GM23338 (cell line): ENCODE data around the gene AGER. TPM values are rescaled to one million over a fixed set of nuclear protein-coding genes. Genes with fewer than 3 reads are reported as not detected.
A peak's percentile ranks its signal among the peaks of the same experiment; 100 is the strongest.

Source experiments
- ATAC-seq: fragments of 200-7000 bp; cut with Tn5 transposase; 3 replicates; pipeline ENCODE4 v1.9.1; 2020
- DNase-seq: peaks from one replicate; pipeline ENCODE4 v3.0.0-alpha.2; 2015; ENCODE audit warnings: low spot score
- H2AFZ ChIP-seq: fragments of 200-600 bp; sonication (generic); 2 replicates; pipeline ENCODE4 v1.8.0; 2016; ENCODE audit warnings: antibody characterized with exemption, mild to moderate bottlenecking, moderate library complexity
- H3F3A ChIP-seq: fragments of 200-600 bp; sonication (generic); replicated peaks from 2 replicates; pipeline ENCODE4 v1.8.0; 2017; ENCODE audit warnings: antibody characterized with exemption, mixed run types, low read depth
- H3K27ac ChIP-seq: fragments of 200-600 bp; sonication (generic); 2 replicates; pipeline ENCODE4 v1.6.1; 2016; ENCODE audit warnings: low read depth
- H3K27me3 ChIP-seq: fragments of 200-600 bp; sonication (generic); 2 replicates; pipeline ENCODE4 v1.8.0; 2016; ENCODE audit warnings: mild to moderate bottlenecking, mixed run types, moderate library complexity; ENCODE audit not compliant: insufficient read depth
- H3K36me3 ChIP-seq: fragments of 200-600 bp; sonication (generic); 2 replicates; pipeline ENCODE4 v1.8.0; 2016; ENCODE audit warnings: mild to moderate bottlenecking; ENCODE audit not compliant: insufficient read depth
- H3K4me1 ChIP-seq: fragments of 200-600 bp; sonication (generic); 2 replicates; pipeline ENCODE4 v1.8.0; 2016; ENCODE audit warnings: mild to moderate bottlenecking, moderate library complexity; ENCODE audit not compliant: insufficient read depth
- H3K4me2 ChIP-seq: fragments of 200-600 bp; sonication (generic); 2 replicates; pipeline ENCODE4 v1.7.1; 2017; ENCODE audit warnings: mixed run types
- H3K4me3 ChIP-seq: fragments of 200-600 bp; sonication (generic); 2 replicates; pipeline ENCODE4 v1.6.1; 2016; ENCODE audit warnings: mixed run types
- H3K79me2 ChIP-seq: fragments of 200-600 bp; sonication (generic); replicated peaks from 2 replicates; pipeline ENCODE4 v1.8.0; 2017; ENCODE audit warnings: mild to moderate bottlenecking; ENCODE audit not compliant: insufficient read depth
- H3K9me2 ChIP-seq: fragments of 200-600 bp; sonication (generic); 2 replicates; pipeline ENCODE4 v1.8.0; 2017; ENCODE audit not compliant: insufficient read depth
- H4K20me1 ChIP-seq: fragments of 200-600 bp; sonication (generic); replicated peaks from 2 replicates; pipeline ENCODE4 v1.8.0; 2017; ENCODE audit warnings: mild to moderate bottlenecking; ENCODE audit not compliant: insufficient read depth
- H3K27ac Mint-ChIP-seq: 2 replicates; pipeline ENCODE4 v1.8.0; 2020; ENCODE audit warnings: inconsistent platforms, mild to moderate bottlenecking, moderate library complexity, mixed read lengths
- H3K27me3 Mint-ChIP-seq: 3 replicates; pipeline ENCODE4 v1.8.0; 2022; ENCODE audit warnings: low read depth, mild to moderate bottlenecking, moderate library complexity, mixed read lengths, inconsistent platforms; ENCODE audit not compliant: insufficient read depth, poor library complexity
- H3K36me3 Mint-ChIP-seq: 3 replicates; pipeline ENCODE4 v1.8.0; 2021; ENCODE audit warnings: low read depth, mild to moderate bottlenecking, inconsistent platforms, moderate library complexity, mixed read lengths
- H3K4me1 Mint-ChIP-seq: 3 replicates; pipeline ENCODE4 v1.8.0; 2020; ENCODE audit warnings: mild to moderate bottlenecking, inconsistent platforms, mixed read lengths
- H3K4me3 Mint-ChIP-seq: 3 replicates; pipeline ENCODE4 v1.8.0; 2021; ENCODE audit warnings: moderate library complexity, mild to moderate bottlenecking, inconsistent platforms, mixed read lengths
- H3K9me3 Mint-ChIP-seq: 3 replicates; pipeline ENCODE4 v1.8.0; 2020; ENCODE audit warnings: moderate library complexity, mild to moderate bottlenecking, inconsistent platforms, mixed read lengths
- CREB1 ChIP-seq: fragments of 250-450 bp; sonication (Bioruptor Pico); IDR thresholded peaks from 2 replicates; pipeline ENCODE4 v1.5.0; 2020; ENCODE audit warnings: low read depth, mild to moderate bottlenecking, moderate library complexity
- CTCF ChIP-seq, 2 experiments: fragments of 200-600 bp in 1 of 2; sonication (generic) in 1 of 2; conservative IDR thresholded peaks; 2 replicates each; pipeline versions ENCODE4 v1.5.1 to v1.6.1; 2016 to 2017; ENCODE audit warnings: antibody characterized with exemption in 2 of 2, low read depth in 2 of 2, mild to moderate bottlenecking in 2 of 2, moderate library complexity in 1 of 2
- EZH2 ChIP-seq: fragments of 200-600 bp; sonication (generic); IDR thresholded peaks from one replicate; pipeline ENCODE4 v1.8.0; 2017; ENCODE audit warnings: antibody characterized with exemption, mild to moderate bottlenecking, low read depth; ENCODE audit not compliant: unreplicated experiment
- JUNB ChIP-seq: IDR thresholded peaks from one replicate; pipeline ENCODE4 v1.6.1; 2016; ENCODE audit warnings: antibody characterized with exemption; ENCODE audit not compliant: unreplicated experiment
- POLR2AphosphoS5 ChIP-seq: IDR thresholded peaks from 2 replicates; pipeline ENCODE4 v1.6.1; 2016; ENCODE audit warnings: antibody characterized with exemption, low read depth
- ZNF114 ChIP-seq: fragments of 250-450 bp; sonication (Bioruptor Pico); IDR thresholded peaks from 2 replicates; pipeline ENCODE4 v1.5.0; 2020; ENCODE audit warnings: mild to moderate bottlenecking, moderate library complexity
- ZNF331 ChIP-seq: fragments of 250-450 bp; sonication (Bioruptor Pico); IDR thresholded peaks from 2 replicates; pipeline ENCODE4 v1.5.0; 2020; ENCODE audit warnings: low read depth, mild to moderate bottlenecking, moderate library complexity
- ZNF462 ChIP-seq: fragments of 250-450 bp; sonication (Bioruptor Pico); IDR thresholded peaks from 2 replicates; pipeline ENCODE4 v1.5.0; 2020; ENCODE audit warnings: mild to moderate bottlenecking, moderate library complexity
- polyA plus RNA-seq: library from polyadenylated mRNA; unstranded; fragments of >200 nt; fragmentation: Nextera tagmentation; extraction: Ambion mirVana; gene quantifications from 2 replicates; pipeline ENCODE4 v1.2.1, GENCODE V29; 2016
- total RNA-seq: library from RNA; depleted of rRNA; stranded (reverse); fragments of >200 nt; shearing (Covaris generic); gene quantifications from 2 replicates; pipeline ENCODE4 v1.2.3, GENCODE V29; 2014

AGER gene
- total and polyA plus RNA-seq, 2 experiments from 2014 or later: 2.3 to 3.4 TPM

GRCh38 chr6:32175711-32176475 lies 8.2 kb downstream of the AGER start, which contains the start of gene AGPAT1:
AGPAT1 (minus strand) TSS chr6:32176084; CDS start chr6:32171496, 4,588 bp downstream.
- H3K27ac ChIP-seq: peak within 1 kb of the TSS; percentile 93
- H3K4me3 ChIP-seq: peak within 1 kb of the TSS; percentile 79
- DNase-seq: peak; percentile 98
- peaks cover 22% of the 10 kb centered on the region for H3K4me1 ChIP-seq
- H2AFZ ChIP-seq: no peak within 1 kb of the TSS
- H3K36me3 ChIP-seq: peaks cover 2% of the 10 kb centered on the region; the same call in 1 of the 2 replicates
- H3K4me3 Mint-ChIP-seq: peak within 1 kb of the TSS; percentile 79
- no peaks in the 10 kb centered on the region for H3K27me3 ChIP-seq
- H4K20me1 ChIP-seq: peaks cover 10% of the 10 kb centered on the region; the same call in 1 of the 2 replicates
- H3K4me1 Mint-ChIP-seq: peaks cover 43% of the 10 kb centered on the region
- H3K27ac Mint-ChIP-seq: peak within 1 kb of the TSS; percentile 91
- no peaks in the 10 kb centered on the region for H3K9me3 Mint-ChIP-seq
- H3K4me2 ChIP-seq: peak within 1 kb of the TSS; percentile 85
- peak; percentile 66 for ATAC-seq
- no peaks in the 10 kb centered on the region for H3K9me2 ChIP-seq
- H3K79me2 ChIP-seq: peaks cover 54% of the 10 kb centered on the region
- TF ChIP-seq CREB1 (CRISPR knock-in tag) (peak; percentile 48; the same call in 1 of the 2 replicates), ZNF114 (no peak), JUNB (no peak), CTCF (conservative IDR thresholded peaks at IDR 0.05; ENCODE audit: low read depth in 2 of 2) (no peak), ZNF462 (CRISPR knock-in tag) (no peak), ZNF331 (no peak), EZH2 (no peak), POLR2AphosphoS5 (peak; percentile 75)
- H3F3A ChIP-seq: 0 out of 2 replicates have a peak, but pooled peaks cover 7% of the 10 kb centered on the region
- peaks cover 19% of the 10 kb centered on the region for H3K27me3 Mint-ChIP-seq
- H3K36me3 Mint-ChIP-seq: peaks cover 31% of the 10 kb centered on the region
